Stimulated activated CD4-positive, alpha-beta T cell treated with anti-CD3 and anti-CD28 coated beads, Interleukin-15, amount 100 ng/mL, for 24 hours (primary cell): Measurements from ENCODE around the gene KNOP1.

Source experiments
- DNase-seq: peaks from one replicate; pipeline ENCODE4 v3.0.0-alpha.2; 2020

The KNOP1 gene

DNA sequence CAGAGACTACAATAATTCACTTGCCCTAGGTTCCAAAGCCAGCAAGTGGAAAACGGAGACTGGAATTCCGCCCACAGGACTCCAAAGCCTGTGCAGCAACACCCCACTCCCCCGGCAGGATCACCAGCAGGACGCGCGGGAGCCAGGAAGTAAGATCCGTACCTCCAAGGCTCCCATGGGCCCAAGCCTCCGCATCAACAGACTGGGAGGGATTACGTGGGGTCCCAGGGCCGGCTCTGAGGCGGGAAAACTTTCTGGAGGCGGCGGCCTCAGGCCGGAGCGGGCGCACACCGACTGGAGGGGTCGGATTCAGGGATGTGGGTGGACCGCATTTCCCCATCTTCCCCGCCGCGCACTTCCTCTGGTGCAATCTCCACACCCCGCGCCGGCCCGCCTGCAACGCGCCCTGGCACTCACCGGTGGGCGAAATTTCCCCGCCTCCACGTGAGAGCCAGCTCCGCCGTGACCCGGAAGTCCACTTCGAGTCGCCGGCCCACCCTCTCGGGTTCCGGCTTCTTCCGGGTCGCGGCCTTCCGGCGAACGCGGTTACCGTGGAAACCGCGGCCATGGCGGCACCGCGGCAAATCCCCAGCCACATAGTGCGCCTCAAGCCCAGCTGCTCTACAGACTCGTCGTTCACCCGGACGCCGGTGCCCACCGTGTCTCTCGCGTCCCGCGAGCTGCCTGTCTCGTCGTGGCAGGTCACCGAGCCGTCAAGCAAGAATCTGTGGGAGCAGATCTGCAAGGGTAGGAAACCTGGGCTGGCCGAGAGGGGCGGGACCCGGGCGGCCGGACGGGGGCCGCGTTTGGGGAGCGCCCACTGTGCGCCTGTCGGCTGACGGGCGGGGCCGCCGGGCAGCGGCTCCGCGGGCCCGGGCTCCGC is at the start of gene KNOP1, which contains the start of gene IQCK:
Gene KNOP1, minus strand, starts transcription at position 487 of the 883 bp plus-strand sequence. CDS start 3,192 bp downstream, outside the sequence.
Gene IQCK, plus strand, starts transcription at position 531 of the 883 bp plus-strand sequence. Its CDS starts 36 bp downstream, at position 567.
- peak; percentile 94 for DNase-seq

GRCh38 chr16:19767497-19767896 is 49.5 kb upstream of the KNOP1 start:
- DNase-seq = no peak

DNA sequence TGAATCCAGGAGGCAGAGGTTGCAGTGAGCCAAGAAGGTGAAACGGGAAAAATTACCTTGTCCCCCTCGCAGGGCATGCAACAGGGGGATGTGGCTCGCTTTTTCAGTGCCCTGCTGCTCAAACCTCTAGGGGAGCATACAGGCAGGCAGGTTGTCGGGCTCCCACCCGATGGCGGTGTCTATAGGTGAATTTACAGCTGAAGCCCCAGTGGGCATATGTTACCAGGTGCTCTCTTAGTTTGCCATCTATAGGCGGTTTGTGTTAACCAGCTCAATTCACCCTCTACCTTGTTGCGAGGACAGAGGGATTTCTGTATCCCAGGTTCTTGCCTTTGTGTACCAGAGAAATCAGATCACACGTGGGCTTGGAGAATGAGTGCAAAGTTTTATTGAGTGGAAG is 49.0 kb upstream of the KNOP1 start:
- no peak for DNase-seq

DNA sequence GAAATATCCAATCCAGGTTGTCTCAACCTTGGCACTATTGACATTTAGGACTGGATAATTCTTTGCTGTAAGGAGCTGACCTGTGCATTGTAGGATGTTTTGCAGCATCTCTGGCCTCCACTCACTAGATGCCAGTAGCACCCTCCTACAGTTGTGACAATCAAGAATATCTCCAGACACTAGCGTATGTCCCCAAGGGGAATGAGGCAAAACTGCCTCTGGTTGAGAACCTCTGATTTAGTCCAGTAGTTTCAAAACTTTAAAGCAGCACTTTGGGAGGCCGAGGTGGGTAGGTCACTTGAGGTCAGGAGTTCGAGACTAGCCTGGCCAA is 48.5 kb upstream of the KNOP1 start:
- no peak for DNase-seq

DNA sequence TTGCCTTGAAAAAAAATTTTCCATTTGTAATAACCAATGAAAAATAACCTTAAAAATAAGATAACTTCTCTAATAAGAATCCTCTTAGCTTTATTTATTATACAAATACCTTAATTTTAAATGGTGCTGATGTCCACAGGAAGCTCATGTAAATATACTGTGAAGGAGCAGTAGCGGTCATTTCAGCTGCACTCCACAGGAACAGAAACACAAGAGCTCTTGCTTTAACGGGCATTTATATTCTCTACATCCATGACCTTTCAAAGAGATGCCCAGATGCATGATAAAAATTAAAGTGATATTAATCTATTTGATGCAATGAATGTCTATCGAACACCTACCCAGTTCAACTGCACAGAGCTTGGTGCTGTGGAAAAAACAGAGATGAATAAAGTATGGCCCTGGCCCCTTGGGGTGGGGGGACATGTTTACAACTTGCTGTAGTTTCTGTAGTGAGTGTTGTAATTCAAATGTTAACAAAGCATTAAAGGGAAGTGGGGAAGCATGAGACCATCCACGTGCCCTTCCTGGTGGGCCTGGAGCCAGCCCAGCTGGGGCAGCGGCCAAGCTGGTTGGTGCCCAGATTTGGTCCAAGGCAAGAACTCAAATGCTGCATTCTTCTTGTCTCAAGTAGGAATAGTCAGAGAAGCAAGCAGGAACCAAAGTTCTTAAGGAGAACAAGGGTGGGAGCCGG is 48.0 kb upstream of the KNOP1 start:
- DNase-seq = no peak

DNA sequence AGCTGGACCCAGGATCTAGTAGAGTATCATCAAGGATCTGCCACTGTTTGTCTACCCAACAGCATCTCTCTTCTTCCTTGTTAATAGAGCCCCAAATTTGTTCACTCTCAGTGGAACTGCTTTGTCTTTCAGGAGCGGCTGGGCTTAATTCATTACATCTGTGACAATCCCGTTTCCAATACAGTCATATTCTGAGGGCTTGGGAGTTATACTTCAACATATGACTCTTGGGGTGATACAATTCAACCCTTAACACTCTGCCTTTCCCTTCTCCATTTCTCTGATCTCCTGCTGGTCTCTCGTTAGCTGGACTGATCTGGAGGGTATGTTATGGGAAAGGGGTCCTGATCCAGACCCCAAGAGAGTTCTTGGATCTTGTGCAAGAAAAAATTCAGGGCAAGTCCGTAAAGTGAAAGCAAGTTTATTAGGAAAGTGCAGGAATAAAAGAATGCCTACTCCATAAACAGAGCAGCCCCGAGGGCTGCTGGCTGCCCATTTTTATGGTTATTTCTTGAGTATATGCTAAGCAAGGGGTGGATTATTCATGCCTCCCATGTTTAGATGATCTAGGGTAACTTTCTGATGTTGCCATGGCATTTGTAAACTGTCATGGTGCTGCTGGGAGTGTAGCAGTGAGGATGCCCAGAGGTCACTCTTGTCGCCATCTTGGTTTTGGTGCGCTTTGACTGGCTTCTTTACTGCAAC is 42.5 kb upstream of the KNOP1 start:
- no peak for DNase-seq

DNA sequence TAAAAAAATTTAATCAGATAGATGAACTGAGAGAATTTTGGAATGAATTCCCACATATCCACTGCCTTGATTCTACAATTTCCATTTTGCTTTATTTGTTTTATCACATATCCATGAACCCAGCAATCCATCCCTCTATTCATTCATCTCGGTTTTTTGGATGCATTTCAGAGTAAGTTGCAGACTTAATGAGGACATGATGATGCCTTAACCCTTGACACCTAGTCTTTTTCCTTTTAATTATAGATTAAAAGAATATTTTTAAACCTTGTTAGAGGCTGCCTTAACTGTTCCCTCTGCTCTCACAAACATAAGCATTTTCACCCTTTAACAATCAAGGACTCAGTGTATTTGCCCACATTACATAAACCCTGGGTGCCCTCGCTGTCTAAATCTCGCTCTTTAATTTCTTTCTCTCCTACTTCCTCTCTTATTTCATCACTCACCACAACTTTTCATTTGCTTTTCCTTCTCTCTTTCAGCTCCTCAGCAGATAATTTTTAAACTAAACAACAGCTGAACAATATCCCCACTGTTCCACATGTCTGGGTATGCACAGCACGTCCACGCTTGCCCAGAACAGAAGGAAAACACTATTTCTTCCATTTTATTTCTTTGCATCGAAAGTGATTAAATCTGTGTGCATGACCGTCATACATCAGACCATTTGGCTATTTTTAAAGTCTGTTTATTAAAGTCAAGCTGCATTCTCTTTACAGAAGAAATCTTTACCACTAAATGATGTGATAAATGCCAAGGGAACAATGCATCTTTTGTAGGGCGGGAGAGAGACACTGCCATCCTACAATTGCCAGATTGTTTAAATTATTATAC is 40.0 kb upstream of the KNOP1 start:
- DNase-seq = no peak

DNA sequence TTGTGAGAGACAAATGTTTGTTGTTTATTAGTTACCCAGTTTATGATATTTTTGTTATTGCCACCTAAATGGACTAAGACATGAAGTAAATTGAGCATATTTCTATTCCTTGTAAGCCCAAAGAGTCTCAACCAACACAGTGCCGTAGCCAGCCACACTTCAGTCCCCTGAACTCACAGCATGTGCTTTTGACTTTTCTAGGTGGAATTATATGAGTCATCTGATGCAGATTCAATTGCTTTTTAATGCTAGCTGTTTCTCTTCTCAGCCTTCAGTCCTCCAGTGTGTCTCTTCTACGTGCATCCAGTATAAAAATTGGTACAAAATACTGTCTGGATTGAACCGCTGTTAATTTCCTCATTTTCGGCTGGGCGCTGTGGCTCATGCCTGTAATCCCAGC is 39.0 kb upstream of the KNOP1 start:
- no peak for DNase-seq

- no peak for DNase-seq
Observed at GRCh38 chr16:19755268-19755667, 37.2 kb upstream of the KNOP1 start.

DNA sequence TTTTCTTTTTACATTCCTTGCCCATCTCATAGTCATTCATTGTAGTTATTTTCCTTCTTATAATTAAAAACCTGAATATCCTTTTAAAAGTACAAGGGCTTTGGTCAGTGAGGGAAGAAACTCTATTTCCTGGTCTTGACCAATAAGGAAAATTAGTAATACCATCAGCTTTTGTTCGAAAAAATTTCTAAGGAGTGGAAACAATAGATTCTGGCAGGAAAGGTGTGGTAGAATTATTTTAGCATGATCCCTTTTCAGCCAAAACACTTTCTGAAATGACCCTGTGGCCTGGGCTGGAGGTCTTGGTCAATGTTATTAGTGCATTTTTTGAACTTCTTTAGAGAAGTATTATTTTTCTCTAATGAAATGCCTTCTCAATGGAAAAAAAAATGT is 36.6 kb upstream of the KNOP1 start:
- DNase-seq = no peak

- no peak for DNase-seq
Observed at GRCh38 chr16:19753815-19754643, 36.0 kb upstream of the KNOP1 start.

DNA sequence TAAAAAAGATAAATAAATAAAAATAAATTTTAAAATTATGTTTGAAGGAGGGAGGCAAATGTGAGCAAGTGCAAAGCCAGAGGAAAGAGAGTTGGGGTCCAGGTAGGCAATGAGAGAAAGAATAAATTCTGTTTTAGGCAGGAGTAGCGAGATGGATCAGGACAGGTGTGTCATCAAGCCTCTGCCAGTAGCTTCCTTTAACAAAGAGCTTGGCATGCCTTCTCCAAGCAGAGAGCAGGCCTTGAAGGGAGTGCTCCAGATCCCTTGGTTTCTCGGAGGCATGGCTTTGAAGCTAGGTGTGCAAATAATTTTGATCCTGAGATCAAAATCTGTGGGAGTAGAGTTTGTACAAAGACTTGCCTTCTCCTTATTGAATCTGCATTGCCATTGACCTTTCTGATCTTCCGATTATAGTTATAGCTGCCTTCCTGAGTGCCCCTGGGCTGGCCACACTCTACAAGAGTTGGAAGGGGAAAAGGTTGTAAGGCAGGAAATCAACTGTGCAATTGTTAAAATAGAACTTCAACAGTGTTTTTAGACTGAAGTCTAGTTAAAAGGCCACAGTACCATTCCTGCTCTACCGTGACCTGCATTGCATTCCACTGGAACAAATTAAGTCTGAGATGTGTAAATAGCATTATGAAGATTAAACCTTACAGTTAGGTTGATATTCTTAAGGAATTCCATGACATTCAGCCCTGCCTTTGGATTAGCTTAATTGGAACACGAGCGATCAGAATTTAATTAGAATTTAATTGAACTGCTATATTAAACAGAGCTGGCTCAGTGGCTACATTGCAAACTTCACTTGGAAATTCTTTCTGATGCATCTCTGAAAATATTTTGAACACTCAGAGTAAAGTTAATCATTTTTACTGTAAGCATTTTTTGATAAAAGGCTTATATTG is 33.7 kb upstream of the KNOP1 start:
- no peak for DNase-seq

GRCh38 chr16:19749571-19750080 is 31.6 kb upstream of the KNOP1 start:
- DNase-seq = no peak

- no peak for DNase-seq
Observed at GRCh38 chr16:19748389-19749168, 30.6 kb upstream of the KNOP1 start.

DNA sequence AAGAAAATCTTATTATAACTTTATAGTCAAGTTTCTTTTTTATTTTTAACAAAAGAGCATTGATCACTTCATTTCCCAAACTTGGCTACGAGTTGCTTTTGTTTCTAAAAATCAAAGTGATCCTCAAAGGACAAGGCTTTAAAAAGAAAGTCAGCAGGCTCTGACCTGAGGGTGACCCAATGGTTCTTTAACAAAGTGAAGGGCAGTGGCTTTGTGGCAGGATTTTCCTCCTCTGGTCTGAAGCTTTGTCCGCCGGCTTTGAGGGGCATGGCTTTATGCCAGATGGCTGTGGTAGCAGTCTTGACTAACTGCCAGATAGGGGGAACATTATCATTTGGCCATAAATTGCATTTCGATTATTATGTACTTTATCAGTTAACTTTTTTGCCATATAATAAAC is 28.5 kb upstream of the KNOP1 start:
- no peak for DNase-seq

DNA sequence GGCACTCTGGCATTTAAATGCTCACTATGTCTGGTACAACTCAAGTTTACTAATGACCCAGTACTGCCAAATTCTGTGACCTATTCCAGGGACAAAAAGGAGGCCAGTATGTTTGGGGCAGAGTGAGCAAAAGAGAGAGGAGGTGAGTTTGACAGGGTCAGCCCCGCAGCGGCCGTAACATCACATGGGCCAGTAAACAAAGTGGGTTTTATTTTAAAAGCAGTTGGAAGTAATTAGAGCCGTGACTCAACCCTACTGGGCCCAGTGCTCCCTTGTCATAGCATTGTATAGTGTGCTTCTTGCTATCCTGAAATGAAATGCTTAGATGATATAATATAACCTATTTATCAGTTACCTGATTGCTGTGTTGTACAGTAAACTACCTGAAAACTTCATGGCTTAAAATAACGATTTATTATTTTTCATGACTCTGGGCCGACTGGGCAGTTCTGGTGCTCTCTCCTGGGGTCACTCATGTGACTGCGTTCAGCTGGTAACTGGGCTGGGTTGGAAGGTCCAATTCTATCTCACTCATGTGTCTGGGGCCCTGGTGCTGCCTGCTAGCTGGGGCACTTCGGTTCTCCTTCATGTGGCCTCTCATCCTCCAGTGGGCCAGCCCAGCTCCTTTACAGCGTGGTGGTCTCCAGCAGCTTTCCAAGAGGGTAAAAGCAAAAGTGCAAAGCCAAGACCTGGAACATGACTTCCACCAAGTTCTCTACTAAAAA is 27.4 kb upstream of the KNOP1 start:
- DNase-seq = no peak

GRCh38 chr16:19744670-19745069 is 26.6 kb upstream of the KNOP1 start:
- no peak for DNase-seq

DNA sequence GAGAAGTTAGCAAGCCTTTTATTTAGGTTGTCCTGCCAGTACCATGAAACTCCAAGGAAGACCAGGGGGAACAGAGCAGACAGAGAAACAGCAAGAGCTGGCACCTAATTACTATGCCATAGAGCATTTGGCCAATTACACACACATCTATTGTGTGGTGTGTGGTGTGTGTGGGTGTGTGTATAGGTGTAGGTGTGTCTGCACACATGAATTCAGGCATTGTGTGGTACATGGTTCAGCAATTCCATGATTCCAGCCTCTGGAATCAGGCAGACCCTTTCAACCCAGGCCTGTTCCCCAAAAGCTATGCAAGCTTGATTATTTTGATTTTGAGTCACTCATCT is 25.8 kb upstream of the KNOP1 start:
- DNase-seq = no peak

DNA sequence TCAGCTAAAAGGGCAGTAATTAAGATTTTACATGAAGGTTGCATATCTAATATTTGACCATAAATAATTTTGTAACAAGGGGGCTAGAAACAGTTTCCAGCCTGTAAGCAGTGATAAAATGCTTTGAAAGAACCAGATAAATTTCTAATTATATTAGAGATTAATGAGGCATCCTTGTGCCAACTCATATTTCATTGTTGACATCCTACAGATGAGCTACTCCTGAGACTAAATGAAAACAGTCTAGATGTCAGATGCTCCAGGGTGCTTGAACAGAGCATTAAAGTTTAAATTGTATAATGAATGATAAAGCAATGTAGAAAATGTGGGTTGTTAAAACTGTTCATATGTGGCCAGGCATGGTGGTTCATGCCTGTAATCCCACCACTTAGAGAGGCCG is 23.3 kb upstream of the KNOP1 start:
- no peak for DNase-seq
